K562 (cell line): Measurements from ENCODE around the gene EBNA1BP2. TPM values are rescaled to one million over a fixed set of nuclear protein-coding genes. Genes with fewer than 3 reads are reported as not detected.

Source experiments
- ATAC-seq: fragments of 200-7000 bp; cut with Tn5 transposase; 3 replicates; pipeline ENCODE4 v1.9.1; 2020; ENCODE audit warnings: moderate library complexity
- BruUV-seq: library from RNA; stranded (reverse); fragments of 400-500 nt; replicated peaks from 2 replicates; lab custom pipeline; 2021; lab: Mats Ljungman, UMichigan
- CTCF ChIA-PET: fragments of 300-600 bp; formaldehyde crosslinking; extraction: SDS; loops from one replicate; lab custom pipeline; 2021; ENCODE audit warnings: low intra/inter-chr PET ratio; lab: Yijun Ruan, JAX
- POLR2A ChIA-PET: fragments of 300-600, 350-650 bp; sonication (Branson Sonifier 250); formaldehyde crosslinking; extraction: SDS; loops from one replicate; lab custom pipeline; 2021; ENCODE audit warnings: antibody characterized with exemption, inconsistent platforms; lab: Yijun Ruan, JAX
- DNase-seq, 4 experiments: peaks; one replicate each; pipeline versions ENCODE4 v3.0.0 to v3.0.0-alpha.2; 2011 to 2018; ENCODE audit warnings: low spot score in 3 of 4, mixed read lengths in 3 of 4; ENCODE audit errors: extremely low read depth in 1 of 4
- FAIRE-seq: peaks from 2 replicates; lab custom pipeline; 2011; peaks lifted over from hg19 to GRCh38; lab: Jason Lieb, UNC
- H2AFZ ChIP-seq: 2 replicates; pipeline ENCODE4 v1.6.0; 2011; ENCODE audit warnings: low read depth, low read length, control low read depth, inconsistent platforms
- H3K27ac ChIP-seq: fragments of 200-600 bp; 3 replicates; pipeline ENCODE4 v1.8.0; 2011; ENCODE audit warnings: low read depth, mild to moderate bottlenecking, control low read depth, inconsistent platforms, low read length, moderate library complexity, mixed read lengths; ENCODE audit errors: extremely low read depth
- H3K27me3 ChIP-seq, 2 experiments: fragments of 300-600 bp in 1 of 2; 2 replicates in 1 of 2; 3 replicates in 1 of 2; pipeline versions ENCODE4 v1.6.0 to v1.8.0; 2011; ENCODE audit warnings: inconsistent platforms in 2 of 2, low read length in 2 of 2, mild to moderate bottlenecking in 1 of 2, mixed read lengths in 1 of 2, moderate library complexity in 1 of 2; ENCODE audit not compliant: control insufficient read depth in 2 of 2, insufficient read depth in 2 of 2
- H3K36me3 ChIP-seq: fragments of 300-600 bp; 3 replicates; pipeline ENCODE4 v1.8.0; 2011; ENCODE audit warnings: mild to moderate bottlenecking, low read length, inconsistent platforms; ENCODE audit not compliant: control insufficient read depth, insufficient read depth
- H3K4me1 ChIP-seq, 2 experiments: fragments of 200-600 bp in 1 of 2; replicated peaks in 1 of 2; 2 replicates in 1 of 2; 3 replicates in 1 of 2; pipeline versions ENCODE4 v1.5.1 to v1.8.0; 2011; ENCODE audit warnings: inconsistent platforms in 2 of 2, low read length in 2 of 2, mild to moderate bottlenecking in 1 of 2, mixed read lengths in 1 of 2, moderate library complexity in 1 of 2; ENCODE audit not compliant: control insufficient read depth in 2 of 2, insufficient read depth in 2 of 2
- H3K4me2 ChIP-seq: 2 replicates; pipeline ENCODE4 v1.6.1; 2011; ENCODE audit warnings: low read length, control low read depth, inconsistent platforms, mixed read lengths; ENCODE audit not compliant: insufficient read depth
- H3K4me3 ChIP-seq: fragments of 200-600 bp; sonication (generic), shearing (Covaris generic); 2 replicates; pipeline ENCODE4 v1.5.1; 2016; ENCODE audit warnings: control low read depth, inconsistent platforms
- H3K79me2 ChIP-seq: fragments of 200-600 bp; 3 replicates; pipeline ENCODE4 v1.8.0; 2011; ENCODE audit warnings: low read length, inconsistent platforms; ENCODE audit not compliant: control insufficient read depth, insufficient read depth
- H3K9ac ChIP-seq, 2 experiments: 2 replicates each; pipeline versions ENCODE4 v1.6.0 to v1.6.1; 2011; ENCODE audit warnings: low read depth in 2 of 2, low read length in 2 of 2, control low read depth in 1 of 2, inconsistent platforms in 1 of 2, mild to moderate bottlenecking in 1 of 2, mixed read lengths in 1 of 2; ENCODE audit not compliant: insufficient read depth in 1 of 2
- H3K9me1 ChIP-seq: one replicate; pipeline ENCODE4 v1.6.0; 2011; ENCODE audit warnings: inconsistent platforms, mild to moderate bottlenecking, low read length, moderate library complexity; ENCODE audit not compliant: control insufficient read depth, insufficient read depth
- H3K9me3 ChIP-seq: replicated peaks from 2 replicates; pipeline ENCODE4 v1.5.1; 2011; ENCODE audit warnings: low read depth, low read length, inconsistent platforms; ENCODE audit not compliant: control insufficient read depth, insufficient read depth
- H4K20me1 ChIP-seq: replicated peaks from 2 replicates; pipeline ENCODE4 v1.6.1; 2011; ENCODE audit warnings: low read length, inconsistent platforms, mixed read lengths; ENCODE audit not compliant: control insufficient read depth, insufficient read depth
- TCF7 ChIP-seq: sonication (generic); IDR thresholded peaks from 2 replicates; pipeline ENCODE4 v1.6.1; 2016; ENCODE audit warnings: antibody characterized with exemption, borderline replicate concordance
- ZBTB11 ChIP-seq, 3 experiments: fragments of 200-800 bp in 1 of 3; fragments of 250-450 bp in 1 of 3; fragments of 450-650 bp in 1 of 3; sonication (Bioruptor Pico) in 1 of 3; sonication (Bioruptor generic) in 1 of 3; formaldehyde crosslinking in 1 of 3; IDR thresholded peaks; 2 replicates each; pipeline versions ENCODE4 v1.6.1 to v1.8.0; 2016 to 2022; ENCODE audit warnings: mild to moderate bottlenecking in 2 of 3, missing genetic modification characterization in 2 of 3, missing compliant biosample characterization in 1 of 3, moderate library complexity in 1 of 3
- WGBS: fragments of 100-300 bp; shearing (Covaris generic); methylation state at CpG from one replicate; pipeline ENCODE4 v1.1.6; 2016; ENCODE audit warnings: low coverage, mixed read lengths; ENCODE audit not compliant: insufficient coverage; ENCODE audit errors: missing lambda C conversion rate; 5-methylcytosine and 5-hydroxymethylcytosine counted together
- in situ Hi-C: fragments of 300-500 bp; cut with MboI; formaldehyde crosslinking; loops from 4 replicates; pipeline ENCODE4 v1.15.0; 2018; ENCODE audit warnings: inconsistent platforms, mixed read lengths
- intact Hi-C: fragments of 100-400 bp; cut with micrococcal nuclease; formaldehyde crosslinking; loops from 2 replicates; pipeline ENCODE4 v1.14.2; 2022
- polyA plus RNA-seq, 8 experiments: library from polyadenylated mRNA; depleted of rRNA in 4 of 8; stranded (reverse) in 5 of 8; unstranded in 3 of 8; fragments of >200 nt; fragmentation: Nextera tagmentation in 2 of 8; fragmentation: Illumina TruSeq in 1 of 8; extraction: Ambion mirVana in 2 of 8; extraction: Trizol in 1 of 8; gene quantifications; 2 replicates each; pipeline versions ENCODE4 v1.2.1 to v1.2.3, GENCODE V29; 2011 to 2014; ENCODE audit warnings: inconsistent platforms in 1 of 8, missing spikeins in 1 of 8
- total RNA-seq, 7 experiments: library from RNA; depleted of rRNA in 6 of 7; stranded (reverse); fragments of >200 nt in 6 of 7; fragmentation: Illumina TruSeq in 2 of 7; extraction: Trizol in 2 of 7; gene quantifications; 2 replicates each; pipeline versions ENCODE4 v1.2.1 to v1.2.3, GENCODE V29; 2011 to 2021; ENCODE audit warnings: low replicate concordance in 1 of 7
- TF ChIP-seq, protein P1 (sequence below): fragments of 200-600 bp; sonication (generic); IDR thresholded peaks from one replicate; pipeline ENCODE4 v1.6.1; 2012; ENCODE audit warnings: mild to moderate bottlenecking, low read depth, low read length, inconsistent platforms
- TF ChIP-seq, protein P2 (sequence below): sonication (generic); formaldehyde crosslinking; IDR thresholded peaks from 2 replicates; pipeline ENCODE4 v1.8.1; 2023; ENCODE audit warnings: mild to moderate bottlenecking, missing genetic modification reagents

The EBNA1BP2 gene
- total and polyA plus RNA-seq, 9 of the 15 experiments (the other 6 are each of a cell fraction or from before 2014, with no cell fraction given), result 95.2 to 349 (median 249) TPM

GRCh38 chr1:43153443-43153842, 18.6 kb downstream of the EBNA1BP2 start:
- WGBS, result 23% methylated on average over 6 of the region's 6 CpGs
- H3K4me3 ChIP-seq, result no peak overlapping the region
- no peak overlapping the region for H3K4me2 ChIP-seq
- BruUV-seq, result no TSS peak
- H3K9me3 ChIP-seq, result no peaks in the 10 kb centered on the region
- in situ Hi-C loops (no loop called here), intact Hi-C loops (no loop called here)
- H3K79me2 ChIP-seq, result no peaks in the 10 kb centered on the region
- H2AFZ ChIP-seq, result no peak overlapping the region
- 0 out of 2 replicates have a peak, but pooled peaks cover 3% of the 10 kb centered on the region for H4K20me1 ChIP-seq
- no peaks in the 10 kb centered on the region for H3K9me1 ChIP-seq
- H3K9ac ChIP-seq, result no peak overlapping the region
- H3K27me3 ChIP-seq, result peaks cover 37 to 41% of the 10 kb centered on the region in 2 experiments
- POLR2A ChIA-PET, result no interaction called here
- H3K27ac ChIP-seq, result no peak overlapping the region
- ATAC-seq, result no peak
- CTCF ChIA-PET, result no interaction called here
- H3K36me3 ChIP-seq, result no peaks in the 10 kb centered on the region
- no peak for DNase-seq
- FAIRE-seq, result no peak
- H3K4me1 ChIP-seq, result no peaks in the 10 kb centered on the region
- TF ChIP-seq TCF7 (no peak), ZBTB11 (CRISPR knock-in tag; IDR thresholded peaks at IDR 0.05) (no peak)
- TF ChIP-seq, protein P1, sequence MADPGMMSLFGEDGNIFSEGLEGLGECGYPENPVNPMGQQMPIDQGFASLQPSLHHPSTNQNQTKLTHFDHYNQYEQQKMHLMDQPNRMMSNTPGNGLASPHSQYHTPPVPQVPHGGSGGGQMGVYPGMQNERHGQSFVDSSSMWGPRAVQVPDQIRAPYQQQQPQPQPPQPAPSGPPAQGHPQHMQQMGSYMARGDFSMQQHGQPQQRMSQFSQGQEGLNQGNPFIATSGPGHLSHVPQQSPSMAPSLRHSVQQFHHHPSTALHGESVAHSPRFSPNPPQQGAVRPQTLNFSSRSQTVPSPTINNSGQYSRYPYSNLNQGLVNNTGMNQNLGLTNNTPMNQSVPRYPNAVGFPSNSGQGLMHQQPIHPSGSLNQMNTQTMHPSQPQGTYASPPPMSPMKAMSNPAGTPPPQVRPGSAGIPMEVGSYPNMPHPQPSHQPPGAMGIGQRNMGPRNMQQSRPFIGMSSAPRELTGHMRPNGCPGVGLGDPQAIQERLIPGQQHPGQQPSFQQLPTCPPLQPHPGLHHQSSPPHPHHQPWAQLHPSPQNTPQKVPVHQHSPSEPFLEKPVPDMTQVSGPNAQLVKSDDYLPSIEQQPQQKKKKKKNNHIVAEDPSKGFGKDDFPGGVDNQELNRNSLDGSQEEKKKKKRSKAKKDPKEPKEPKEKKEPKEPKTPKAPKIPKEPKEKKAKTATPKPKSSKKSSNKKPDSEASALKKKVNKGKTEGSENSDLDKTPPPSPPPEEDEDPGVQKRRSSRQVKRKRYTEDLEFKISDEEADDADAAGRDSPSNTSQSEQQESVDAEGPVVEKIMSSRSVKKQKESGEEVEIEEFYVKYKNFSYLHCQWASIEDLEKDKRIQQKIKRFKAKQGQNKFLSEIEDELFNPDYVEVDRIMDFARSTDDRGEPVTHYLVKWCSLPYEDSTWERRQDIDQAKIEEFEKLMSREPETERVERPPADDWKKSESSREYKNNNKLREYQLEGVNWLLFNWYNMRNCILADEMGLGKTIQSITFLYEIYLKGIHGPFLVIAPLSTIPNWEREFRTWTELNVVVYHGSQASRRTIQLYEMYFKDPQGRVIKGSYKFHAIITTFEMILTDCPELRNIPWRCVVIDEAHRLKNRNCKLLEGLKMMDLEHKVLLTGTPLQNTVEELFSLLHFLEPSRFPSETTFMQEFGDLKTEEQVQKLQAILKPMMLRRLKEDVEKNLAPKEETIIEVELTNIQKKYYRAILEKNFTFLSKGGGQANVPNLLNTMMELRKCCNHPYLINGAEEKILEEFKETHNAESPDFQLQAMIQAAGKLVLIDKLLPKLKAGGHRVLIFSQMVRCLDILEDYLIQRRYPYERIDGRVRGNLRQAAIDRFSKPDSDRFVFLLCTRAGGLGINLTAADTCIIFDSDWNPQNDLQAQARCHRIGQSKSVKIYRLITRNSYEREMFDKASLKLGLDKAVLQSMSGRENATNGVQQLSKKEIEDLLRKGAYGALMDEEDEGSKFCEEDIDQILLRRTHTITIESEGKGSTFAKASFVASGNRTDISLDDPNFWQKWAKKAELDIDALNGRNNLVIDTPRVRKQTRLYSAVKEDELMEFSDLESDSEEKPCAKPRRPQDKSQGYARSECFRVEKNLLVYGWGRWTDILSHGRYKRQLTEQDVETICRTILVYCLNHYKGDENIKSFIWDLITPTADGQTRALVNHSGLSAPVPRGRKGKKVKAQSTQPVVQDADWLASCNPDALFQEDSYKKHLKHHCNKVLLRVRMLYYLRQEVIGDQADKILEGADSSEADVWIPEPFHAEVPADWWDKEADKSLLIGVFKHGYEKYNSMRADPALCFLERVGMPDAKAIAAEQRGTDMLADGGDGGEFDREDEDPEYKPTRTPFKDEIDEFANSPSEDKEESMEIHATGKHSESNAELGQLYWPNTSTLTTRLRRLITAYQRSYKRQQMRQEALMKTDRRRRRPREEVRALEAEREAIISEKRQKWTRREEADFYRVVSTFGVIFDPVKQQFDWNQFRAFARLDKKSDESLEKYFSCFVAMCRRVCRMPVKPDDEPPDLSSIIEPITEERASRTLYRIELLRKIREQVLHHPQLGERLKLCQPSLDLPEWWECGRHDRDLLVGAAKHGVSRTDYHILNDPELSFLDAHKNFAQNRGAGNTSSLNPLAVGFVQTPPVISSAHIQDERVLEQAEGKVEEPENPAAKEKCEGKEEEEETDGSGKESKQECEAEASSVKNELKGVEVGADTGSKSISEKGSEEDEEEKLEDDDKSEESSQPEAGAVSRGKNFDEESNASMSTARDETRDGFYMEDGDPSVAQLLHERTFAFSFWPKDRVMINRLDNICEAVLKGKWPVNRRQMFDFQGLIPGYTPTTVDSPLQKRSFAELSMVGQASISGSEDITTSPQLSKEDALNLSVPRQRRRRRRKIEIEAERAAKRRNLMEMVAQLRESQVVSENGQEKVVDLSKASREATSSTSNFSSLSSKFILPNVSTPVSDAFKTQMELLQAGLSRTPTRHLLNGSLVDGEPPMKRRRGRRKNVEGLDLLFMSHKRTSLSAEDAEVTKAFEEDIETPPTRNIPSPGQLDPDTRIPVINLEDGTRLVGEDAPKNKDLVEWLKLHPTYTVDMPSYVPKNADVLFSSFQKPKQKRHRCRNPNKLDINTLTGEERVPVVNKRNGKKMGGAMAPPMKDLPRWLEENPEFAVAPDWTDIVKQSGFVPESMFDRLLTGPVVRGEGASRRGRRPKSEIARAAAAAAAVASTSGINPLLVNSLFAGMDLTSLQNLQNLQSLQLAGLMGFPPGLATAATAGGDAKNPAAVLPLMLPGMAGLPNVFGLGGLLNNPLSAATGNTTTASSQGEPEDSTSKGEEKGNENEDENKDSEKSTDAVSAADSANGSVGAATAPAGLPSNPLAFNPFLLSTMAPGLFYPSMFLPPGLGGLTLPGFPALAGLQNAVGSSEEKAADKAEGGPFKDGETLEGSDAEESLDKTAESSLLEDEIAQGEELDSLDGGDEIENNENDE, result no peak
- TF ChIP-seq, protein P2, sequence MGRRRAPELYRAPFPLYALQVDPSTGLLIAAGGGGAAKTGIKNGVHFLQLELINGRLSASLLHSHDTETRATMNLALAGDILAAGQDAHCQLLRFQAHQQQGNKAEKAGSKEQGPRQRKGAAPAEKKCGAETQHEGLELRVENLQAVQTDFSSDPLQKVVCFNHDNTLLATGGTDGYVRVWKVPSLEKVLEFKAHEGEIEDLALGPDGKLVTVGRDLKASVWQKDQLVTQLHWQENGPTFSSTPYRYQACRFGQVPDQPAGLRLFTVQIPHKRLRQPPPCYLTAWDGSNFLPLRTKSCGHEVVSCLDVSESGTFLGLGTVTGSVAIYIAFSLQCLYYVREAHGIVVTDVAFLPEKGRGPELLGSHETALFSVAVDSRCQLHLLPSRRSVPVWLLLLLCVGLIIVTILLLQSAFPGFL (CRISPR knock-in tag), result no peak
